ENCODE measurements around the gene ANKRD13B.
"Not testable (repeated sequence)": the region's sequence is repeated elsewhere in the genome, so short reads cannot be mapped to it uniquely, and the experiment has no call there.

The ANKRD13B gene

DNA sequence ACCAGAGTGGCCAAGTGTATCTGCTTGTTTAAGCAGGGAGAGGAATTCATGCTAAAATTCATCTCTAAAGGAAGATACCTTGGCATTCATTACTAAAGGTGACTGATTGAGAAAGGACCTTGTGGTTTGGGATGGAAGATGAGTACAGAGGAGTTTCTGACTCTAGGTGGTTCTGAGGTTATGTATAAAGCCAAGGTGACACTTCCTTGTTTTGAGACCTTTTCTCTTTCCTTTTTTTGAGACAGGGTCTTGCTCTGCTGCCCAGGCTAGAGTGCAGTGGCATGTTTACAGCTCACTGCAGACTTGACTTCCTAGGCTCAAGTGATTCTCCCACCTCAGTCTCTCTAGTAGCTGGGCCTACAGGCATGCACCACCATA, 35.2 kb upstream of the ANKRD13B start:
- H3K27ac ChIP-seq = no peak overlapping the region
- TF ChIP-seq, protein P1, sequence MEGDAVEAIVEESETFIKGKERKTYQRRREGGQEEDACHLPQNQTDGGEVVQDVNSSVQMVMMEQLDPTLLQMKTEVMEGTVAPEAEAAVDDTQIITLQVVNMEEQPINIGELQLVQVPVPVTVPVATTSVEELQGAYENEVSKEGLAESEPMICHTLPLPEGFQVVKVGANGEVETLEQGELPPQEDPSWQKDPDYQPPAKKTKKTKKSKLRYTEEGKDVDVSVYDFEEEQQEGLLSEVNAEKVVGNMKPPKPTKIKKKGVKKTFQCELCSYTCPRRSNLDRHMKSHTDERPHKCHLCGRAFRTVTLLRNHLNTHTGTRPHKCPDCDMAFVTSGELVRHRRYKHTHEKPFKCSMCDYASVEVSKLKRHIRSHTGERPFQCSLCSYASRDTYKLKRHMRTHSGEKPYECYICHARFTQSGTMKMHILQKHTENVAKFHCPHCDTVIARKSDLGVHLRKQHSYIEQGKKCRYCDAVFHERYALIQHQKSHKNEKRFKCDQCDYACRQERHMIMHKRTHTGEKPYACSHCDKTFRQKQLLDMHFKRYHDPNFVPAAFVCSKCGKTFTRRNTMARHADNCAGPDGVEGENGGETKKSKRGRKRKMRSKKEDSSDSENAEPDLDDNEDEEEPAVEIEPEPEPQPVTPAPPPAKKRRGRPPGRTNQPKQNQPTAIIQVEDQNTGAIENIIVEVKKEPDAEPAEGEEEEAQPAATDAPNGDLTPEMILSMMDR (conservative IDR thresholded peaks at IDR 0.05) = no peak
- no peak for TF ChIP-seq ZFX (IDR thresholded peaks at IDR 0.05)

DNA sequence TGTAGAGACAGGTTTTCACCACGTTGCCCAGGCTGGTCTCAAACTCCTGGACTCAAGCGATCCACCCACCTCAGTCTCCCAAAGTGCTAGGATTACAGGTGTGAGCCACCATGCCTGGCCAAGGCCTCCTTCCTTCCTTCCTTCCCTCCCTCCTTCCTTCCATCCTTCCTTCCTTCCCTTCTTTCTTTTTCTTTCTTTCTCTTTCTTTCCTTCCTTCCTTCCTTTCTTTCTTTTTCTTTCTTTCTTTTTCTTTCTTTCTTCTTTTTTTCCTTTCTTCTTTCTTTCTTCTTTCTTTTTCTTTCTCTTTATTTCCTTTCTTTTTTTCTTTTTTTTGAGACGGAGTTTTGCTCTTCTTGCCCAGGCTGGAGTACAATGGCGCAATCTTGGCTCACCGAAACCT, 34.8 kb upstream of the ANKRD13B start:
- not testable (repeated sequence) for H3K27ac ChIP-seq

DNA sequence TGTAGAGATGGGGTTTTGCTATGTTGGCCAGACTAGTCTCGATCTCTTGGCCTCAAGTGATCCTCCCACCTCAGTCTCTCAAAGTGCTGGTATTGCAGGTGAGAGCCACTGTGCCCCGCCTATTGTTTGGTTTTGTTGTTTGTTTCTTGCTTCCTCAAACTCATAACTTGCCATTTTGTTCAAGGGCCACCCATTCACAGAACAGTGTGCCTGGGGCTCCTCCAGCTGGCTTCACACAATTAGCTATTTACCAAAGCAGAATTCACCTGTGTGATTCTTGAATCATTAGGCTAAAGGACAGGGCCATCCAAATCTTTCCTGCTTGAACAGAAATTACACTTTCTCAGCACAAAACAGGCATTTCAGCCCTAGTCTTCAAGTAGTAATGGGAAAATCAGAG, 33.3 kb upstream of the ANKRD13B start:
- no peak for TF ChIP-seq ZFX (IDR thresholded peaks at IDR 0.05)
- TF ChIP-seq, protein P1 (conservative IDR thresholded peaks at IDR 0.05) = no peak; the same call in 1 of the 2 replicates
- no peak overlapping the region for H3K27ac ChIP-seq

DNA sequence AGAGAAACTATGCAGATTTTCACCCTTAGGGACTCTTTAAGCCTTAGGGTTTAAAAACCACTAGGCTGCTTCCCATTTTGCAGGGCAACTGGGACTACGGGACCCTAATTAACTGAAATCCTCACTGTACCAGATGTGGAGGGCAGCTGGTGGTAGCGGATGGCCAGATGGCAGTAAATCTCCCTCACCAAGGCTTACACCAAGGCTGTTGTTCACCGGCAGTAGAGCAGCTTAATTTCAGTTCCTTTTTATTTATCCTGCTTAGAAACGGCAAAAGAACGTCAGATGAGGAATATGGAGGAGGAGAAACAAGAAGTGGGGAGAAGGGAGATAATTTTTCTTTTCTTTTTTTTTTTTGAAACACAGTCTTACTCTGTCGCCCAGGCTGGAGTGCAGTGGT, 32.6 kb upstream of the ANKRD13B start:
- no peak overlapping the region for H3K27ac ChIP-seq

DNA sequence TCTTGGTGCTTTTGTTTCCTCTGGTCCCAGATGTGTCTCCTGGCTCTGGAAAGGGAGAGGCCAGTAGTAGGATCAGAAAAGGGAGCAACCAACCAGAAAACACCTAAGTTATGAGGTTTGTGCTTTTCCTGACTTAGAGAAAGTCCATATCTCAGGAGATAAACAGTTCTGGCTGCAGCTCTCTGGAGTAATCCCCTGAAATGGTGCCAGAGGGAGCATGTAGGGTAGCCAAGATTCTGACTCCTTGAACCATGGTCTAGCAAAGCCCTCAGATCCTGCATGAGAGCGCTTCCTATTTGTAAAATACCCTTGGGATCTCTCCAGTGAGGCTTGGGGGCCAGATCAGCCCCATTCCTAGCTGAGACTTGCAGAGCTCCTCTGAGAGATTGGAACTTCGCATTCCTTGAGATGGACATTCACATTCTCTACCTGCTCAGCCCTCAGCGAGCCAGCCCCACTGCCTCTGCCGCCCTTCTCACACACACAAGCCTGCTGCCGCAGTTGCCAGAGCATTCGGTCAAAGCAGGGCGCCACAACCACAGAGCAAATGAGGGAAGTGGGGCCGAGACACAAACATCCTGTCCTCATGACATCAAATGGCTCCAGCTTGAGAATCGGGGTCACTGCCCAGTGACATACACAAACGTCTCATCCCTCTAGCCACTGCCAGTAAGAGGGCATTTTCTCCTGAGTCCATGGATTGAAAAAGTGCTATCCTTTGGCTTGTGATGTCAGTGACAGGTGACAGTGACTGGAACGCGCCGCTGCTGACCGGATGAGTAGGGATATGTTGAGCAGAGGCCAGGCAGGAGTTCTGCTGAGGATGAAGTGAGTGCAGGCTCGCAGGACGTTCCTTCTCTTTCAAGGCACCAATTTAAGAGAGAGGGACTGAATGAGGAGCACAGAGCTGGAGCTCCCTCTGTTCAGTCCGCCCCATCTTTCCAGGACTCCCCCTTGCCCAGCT, 31.1 kb upstream of the ANKRD13B start:
- no peak overlapping the region for H3K27ac ChIP-seq
- no peak for TF ChIP-seq ZFX (IDR thresholded peaks at IDR 0.05)
- TF ChIP-seq, protein P1 (conservative IDR thresholded peaks at IDR 0.05) = no peak

More for the DNA sequence above, 32.6 kb upstream of the ANKRD13B start:
- TF ChIP-seq, protein P1 (conservative IDR thresholded peaks at IDR 0.05) = no peak
- TF ChIP-seq ZFX (IDR thresholded peaks at IDR 0.05) = no peak

DNA sequence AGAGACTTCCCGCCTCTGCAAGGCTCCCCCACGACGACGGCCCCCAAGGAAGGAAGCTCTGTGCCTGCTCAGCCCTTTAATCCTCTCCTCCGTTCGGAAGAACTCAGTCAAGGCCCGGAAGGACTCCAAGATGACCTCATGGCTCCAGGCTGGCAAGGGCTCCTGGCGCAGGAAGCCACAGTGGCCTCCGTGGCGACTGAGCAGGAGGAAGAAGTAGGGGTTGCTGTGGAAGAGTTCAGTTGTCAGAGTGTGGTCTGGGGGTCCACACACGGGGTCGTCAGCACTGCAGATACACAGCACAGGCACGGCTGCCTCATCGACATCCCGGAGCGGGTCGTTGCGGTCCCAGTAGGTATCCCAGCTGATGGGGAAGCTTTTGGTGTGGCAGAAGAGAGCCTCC, 30.3 kb upstream of the ANKRD13B start:
- TF ChIP-seq ZFX (IDR thresholded peaks at IDR 0.05) = no peak
- TF ChIP-seq, protein P1 (conservative IDR thresholded peaks at IDR 0.05) = no peak
- no peak overlapping the region for H3K27ac ChIP-seq

DNA sequence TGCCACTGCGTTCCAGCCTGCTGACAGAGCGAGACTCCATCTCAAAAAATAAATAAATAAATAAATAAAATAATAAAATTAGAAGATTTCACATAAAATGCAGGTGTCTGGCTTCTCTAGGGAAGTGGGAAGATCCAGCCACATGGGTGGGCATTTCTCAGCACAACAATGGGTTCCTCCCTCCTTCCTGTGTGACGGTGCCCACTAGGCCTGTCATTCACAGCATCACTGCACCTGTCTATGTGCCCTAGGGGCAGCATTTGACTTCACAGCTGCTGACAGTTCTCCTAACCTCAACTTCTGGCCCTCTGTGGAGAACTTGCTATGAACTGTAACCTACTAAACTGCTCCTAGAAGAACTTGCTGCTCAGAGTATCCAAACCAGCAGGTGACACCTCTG, 29.1 kb upstream of the ANKRD13B start:
- TF ChIP-seq ZFX (IDR thresholded peaks at IDR 0.05) = no peak
- TF ChIP-seq, protein P1 (conservative IDR thresholded peaks at IDR 0.05) = no peak
- H3K27ac ChIP-seq = no peak overlapping the region
